NK-92 (cell line): ENCODE data around the gene TIGD6.
"Not testable (repeated sequence)": the region's sequence is repeated elsewhere in the genome, so short reads cannot be mapped to it uniquely, and the experiment has no call there.

ENCODE experiments used
- DNase-seq: peaks from one replicate; lab custom pipeline; 2025; ENCODE audit not compliant: unreplicated experiment; lab: John Stamatoyannopoulos, UW

The TIGD6 gene

GRCh38 chr5:149943177-149943949, 57.1 kb downstream of the TIGD6 start:
- not testable (repeated sequence) for DNase-seq
